NCI-H524 treated with DMSO at 0.1 percent for 48 hours (cell line): ENCODE results near the gene STX8.
A peak's percentile ranks its signal among the peaks of the same experiment; 100 is the strongest.
"Not testable (repeated sequence)": the region's sequence is repeated elsewhere in the genome, so short reads cannot be mapped to it uniquely, and the experiment has no call there.

ENCODE experiments used
- DNase-seq: peaks from one replicate; lab custom pipeline; 2025; lab: John Stamatoyannopoulos, UW

The STX8 gene

GRCh38 chr17:9339958-9340357 is 235.7 kb downstream of the STX8 start:
- no peak for DNase-seq

- DNase-seq, result not testable (repeated sequence)
Measured at GRCh38 chr17:9339482-9339881, 236.1 kb downstream of the STX8 start.

DNA sequence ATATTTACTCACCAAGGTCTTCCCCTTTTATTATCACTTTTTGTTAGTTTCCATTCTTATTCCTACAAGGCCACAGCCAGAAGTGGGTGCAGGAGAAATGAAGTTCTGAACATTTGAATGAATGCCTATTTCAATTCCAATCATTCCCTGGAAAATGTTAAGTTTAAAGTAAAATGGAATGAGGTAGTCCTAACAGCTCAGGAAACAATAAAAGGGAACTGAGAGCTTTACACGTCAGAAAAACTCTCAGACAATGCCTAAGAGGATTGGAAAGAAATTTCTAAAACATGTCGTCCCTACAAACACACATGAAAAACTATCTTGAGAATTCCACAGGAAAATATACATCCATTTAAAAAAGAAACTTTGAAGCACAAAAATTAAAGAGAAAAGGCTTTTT is 238.8 kb downstream of the STX8 start:
- no peak for DNase-seq

- DNase-seq, result no peak
Measured at GRCh38 chr17:9334536-9335446, 240.8 kb downstream of the STX8 start.

- DNase-seq, result no peak
Measured at GRCh38 chr17:9332132-9332494, 243.5 kb downstream of the STX8 start.

DNA sequence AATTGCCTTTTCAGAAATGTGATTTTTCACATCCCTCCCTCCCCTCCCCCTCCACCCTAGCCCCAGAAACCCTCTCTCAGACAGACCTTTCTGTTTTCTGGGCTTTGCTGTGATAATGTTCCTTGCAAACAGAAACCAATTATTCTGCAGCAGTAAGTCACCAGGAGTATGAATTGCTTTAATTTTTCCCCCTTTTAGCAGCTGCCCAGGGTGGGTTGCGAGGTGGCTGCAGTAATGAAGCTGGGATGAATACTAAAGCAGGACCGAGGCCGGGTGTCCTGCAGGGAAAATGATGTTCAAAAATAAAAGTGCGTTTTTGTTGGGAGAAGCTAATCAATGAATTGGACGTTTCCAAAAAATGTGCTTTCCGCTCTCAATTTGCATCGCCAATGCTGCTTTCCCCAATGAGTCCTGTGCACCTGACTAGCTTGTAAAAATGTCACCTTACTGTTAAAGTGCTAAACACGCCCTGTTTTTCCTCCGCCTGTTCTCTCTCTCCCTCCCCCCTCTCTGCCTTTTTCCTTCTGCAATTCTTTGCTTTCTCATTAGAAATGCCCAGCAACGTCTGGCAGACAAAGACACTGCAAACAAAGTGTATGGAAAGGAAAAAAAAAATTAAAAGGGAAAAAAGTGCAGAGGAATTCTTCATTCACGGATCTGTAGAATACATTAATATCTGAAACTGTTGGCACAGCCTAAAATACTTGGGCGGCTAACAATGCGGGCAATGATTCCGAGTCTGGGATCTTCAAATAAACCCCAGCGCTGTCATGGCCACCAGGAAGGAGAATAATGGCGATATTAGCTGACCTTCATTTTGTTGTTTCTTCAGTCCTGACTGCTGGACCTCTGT is 244.1 kb downstream of the STX8 start:
- no peak for DNase-seq

GRCh38 chr17:9330611-9331271 is 244.9 kb downstream of the STX8 start:
- no peak for DNase-seq

DNA sequence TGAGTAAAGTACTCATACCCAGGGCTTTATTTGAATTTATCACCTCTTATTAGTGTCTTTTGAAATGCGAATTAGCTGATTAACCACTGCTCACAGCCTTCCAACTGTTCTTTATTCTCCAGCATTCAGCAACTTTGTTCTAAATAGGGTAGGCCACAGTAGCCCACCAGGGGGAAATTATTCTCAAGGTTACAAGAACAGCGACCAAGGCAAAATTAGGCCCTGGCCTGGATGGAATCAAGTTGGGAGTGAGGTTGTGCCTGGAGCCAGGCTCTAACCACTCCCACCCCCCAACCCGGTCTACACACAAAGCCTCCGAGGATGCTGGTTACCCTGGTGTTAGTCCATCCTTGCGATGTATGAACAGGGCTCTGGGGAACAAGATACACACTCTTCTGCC is 245.5 kb downstream of the STX8 start:
- no peak for DNase-seq

- no peak for DNase-seq
Measured at GRCh38 chr17:9329251-9329921, 246.2 kb downstream of the STX8 start.

DNA sequence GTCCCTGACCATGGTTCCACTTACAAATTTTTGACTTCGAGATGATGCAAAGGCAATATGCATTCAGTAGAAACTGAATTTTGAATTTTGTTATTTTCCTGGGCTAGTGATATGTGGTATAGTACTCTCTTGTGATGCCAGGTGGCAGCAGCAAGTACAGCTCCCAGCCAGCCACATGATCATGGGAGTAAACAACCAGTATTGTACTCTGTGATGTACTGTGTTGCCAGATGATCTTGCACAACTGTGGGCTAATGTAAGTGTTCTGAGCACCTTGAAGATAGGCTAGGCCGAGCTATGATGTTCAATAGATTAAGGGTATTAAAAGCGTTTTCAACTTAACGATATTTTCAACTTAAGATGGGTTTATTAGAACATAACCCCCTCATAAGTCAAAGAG is 250.8 kb downstream of the STX8 start:
- no peak for DNase-seq

GRCh38 chr17:9322326-9322725 is 253.3 kb downstream of the STX8 start:
- DNase-seq, result no peak

- DNase-seq, result no peak
Measured at GRCh38 chr17:9321890-9322289, 253.7 kb downstream of the STX8 start.

- DNase-seq, result no peak
Measured at GRCh38 chr17:9315360-9315759, 260.3 kb downstream of the STX8 start.

DNA sequence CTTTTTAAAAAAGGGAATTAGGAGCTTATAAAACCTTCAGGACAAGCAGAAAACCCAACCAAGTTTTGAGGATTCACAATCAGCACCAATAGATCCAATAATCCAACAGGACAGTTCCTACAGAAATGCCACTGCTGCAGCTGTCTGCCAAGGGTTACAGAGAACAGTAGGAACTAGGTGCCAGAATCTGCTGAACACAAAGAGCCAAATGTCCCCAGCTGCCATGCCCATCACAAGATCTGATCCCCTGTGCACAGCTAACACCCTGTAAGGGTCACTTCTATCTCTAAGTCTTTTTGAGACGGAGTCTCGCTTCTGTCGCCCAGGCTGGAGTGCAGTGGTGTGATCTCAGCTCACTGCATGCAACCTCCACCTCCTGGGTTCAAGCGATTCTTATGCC is 262.3 kb downstream of the STX8 start:
- DNase-seq, result peak; percentile 2

DNA sequence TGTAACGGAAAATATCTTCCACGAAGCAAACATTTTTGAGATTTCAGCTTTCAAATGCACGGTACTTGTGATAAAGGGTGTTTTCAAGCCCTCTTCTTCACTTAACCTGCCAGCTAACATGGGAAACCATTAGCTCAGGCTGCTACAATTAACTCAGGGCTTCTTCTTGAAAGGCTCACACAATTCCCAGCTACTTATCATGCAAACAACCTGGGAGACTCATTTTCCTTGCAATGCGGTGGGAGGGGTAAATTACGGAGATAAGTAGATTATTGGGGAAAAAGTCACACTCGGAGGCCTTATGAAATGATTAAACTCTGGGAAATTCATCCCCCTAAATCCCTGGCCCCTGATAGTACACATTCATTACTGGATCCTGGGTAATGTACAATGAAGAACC is 266.4 kb downstream of the STX8 start:
- no peak for DNase-seq

- DNase-seq, result no peak
Measured at GRCh38 chr17:9308069-9308468, 267.6 kb downstream of the STX8 start.

DNA sequence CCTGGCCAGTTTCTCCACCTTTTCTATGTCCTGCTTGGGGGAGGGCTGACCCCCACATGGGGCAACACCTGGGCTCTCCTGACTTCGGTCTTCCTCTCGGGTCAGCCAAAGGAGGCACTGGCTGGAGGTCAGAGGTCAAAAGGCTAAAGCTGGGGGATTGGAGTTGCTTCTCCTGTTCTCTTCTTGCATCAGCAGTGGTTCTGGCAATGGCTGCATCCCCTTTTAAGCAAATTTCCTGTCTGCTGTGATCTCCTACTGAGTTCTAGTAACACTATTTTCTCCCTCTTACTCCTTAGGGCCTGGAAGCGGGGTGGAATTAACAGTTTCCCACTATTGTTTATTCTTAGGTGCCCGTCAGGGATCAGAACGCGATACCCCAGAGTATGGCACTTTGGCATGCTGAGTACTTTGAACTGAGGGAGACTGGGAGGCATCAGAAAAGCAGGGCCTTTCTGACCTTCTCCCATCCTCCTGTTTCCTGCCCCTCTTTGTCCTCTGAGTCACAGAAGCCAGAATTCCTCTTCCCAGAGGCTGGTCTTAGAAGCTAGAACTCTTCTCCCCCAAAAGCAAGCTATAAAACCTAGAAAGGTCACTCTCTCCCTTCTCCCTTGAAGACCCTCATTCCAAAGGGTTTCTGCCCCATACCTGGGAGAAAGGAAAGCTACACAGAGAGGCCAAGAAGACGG is 268.2 kb downstream of the STX8 start:
- no peak for DNase-seq

GRCh38 chr17:9306086-9306485 is 269.5 kb downstream of the STX8 start:
- DNase-seq, result no peak

GRCh38 chr17:9299695-9300094 is 275.9 kb downstream of the STX8 start:
- DNase-seq, result no peak

DNA sequence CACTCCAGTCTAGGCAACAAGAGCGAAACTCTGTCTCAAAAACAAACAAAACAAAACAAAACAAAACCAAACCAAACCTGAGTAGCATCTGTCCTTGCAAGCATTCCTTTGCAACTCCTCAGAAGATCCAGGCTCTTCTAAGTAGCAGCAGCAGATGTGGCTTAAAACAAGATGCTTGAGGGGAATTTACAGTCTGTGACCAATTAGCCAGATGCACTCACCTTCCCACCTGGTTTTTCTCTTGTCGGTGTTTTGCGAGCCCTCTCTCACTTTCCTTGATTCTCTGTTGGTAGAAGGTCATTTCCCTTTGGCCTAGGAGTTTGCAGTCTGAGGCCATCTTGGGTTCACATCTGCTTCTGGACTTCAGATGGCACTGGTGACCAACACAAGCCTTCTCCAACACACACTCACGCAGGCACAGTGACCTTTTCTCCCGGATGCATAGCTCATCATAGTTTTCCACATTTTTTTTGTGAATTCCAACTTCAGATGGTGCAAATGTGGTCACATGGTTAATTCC is 276.8 kb downstream of the STX8 start:
- peak; percentile 43 for DNase-seq

DNA sequence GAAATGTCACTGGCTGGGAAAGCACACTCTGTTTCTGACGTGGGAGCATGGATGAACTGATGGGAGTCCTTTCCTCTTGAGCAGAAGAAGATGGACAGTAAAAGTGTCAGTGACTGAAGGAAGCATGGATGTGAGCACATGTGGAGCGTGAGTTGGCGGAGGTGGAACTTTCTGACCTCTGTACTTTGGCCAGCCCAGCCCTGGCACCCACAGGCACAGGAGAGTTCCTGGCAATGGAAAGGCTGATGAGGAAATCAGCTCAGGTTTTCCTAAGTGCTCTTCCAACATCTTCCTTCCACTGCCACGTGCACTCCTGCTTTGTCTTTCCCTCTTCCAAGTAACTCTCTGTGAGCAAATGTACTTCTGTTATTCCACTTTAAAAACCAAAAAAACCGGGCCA is 277.5 kb downstream of the STX8 start:
- DNase-seq, result no peak
